A549 (cell line): ENCODE measurements around the gene OVAAL. TPM values are rescaled to one million over a fixed set of nuclear protein-coding genes. Genes with fewer than 3 reads are reported as not detected.

Experiments used
- ATAC-seq, 2 experiments: fragments of 200-7000 bp in 1 of 2; fragments of >200 bp in 1 of 2; cut with Nextera tagmentation in 1 of 2; cut with Tn5 transposase in 1 of 2; 3 replicates each; pipeline versions ENCODE4 v1.8.0 to v1.9.1; 2018 to 2020; ENCODE audit warnings: mild to moderate bottlenecking in 1 of 2, moderate library complexity in 1 of 2
- CTCF ChIA-PET: fragments of 300-600 bp; sonication (Branson Sonifier 250); formaldehyde crosslinking; extraction: SDS; loops from one replicate; lab custom pipeline; 2021; ENCODE audit warnings: antibody characterized with exemption, inconsistent platforms; lab: Yijun Ruan, JAX
- POLR2A ChIA-PET: fragments of 350-600 bp; formaldehyde crosslinking; extraction: SDS; loops from one replicate; lab custom pipeline; 2021; ENCODE audit warnings: antibody characterized with exemption, inconsistent platforms; lab: Yijun Ruan, JAX
- DNase-seq, 2 experiments: peaks; one replicate each; pipeline versions ENCODE4 v3.0.0 to v3.0.0-alpha.2; 2011 to 2016; ENCODE audit warnings: low read depth in 1 of 2, low spot score in 1 of 2
- FAIRE-seq: peaks from 2 replicates; lab custom pipeline; 2011; peaks lifted over from hg19 to GRCh38; lab: Jason Lieb, UNC
- H3K27ac ChIP-seq, 2 experiments: fragments of >200 bp; sonication (Bioruptor Twin); formaldehyde crosslinking; 3 replicates each; pipeline ENCODE4 v1.5.1; 2016 to 2017
- H3K4me1 ChIP-seq: fragments of >200 bp; sonication (Bioruptor Twin); formaldehyde crosslinking; 3 replicates; pipeline ENCODE4 v1.6.1; 2016
- H3K4me2 ChIP-seq: fragments of >200 bp; sonication (Bioruptor Twin); formaldehyde crosslinking; 3 replicates; pipeline ENCODE4 v1.6.1; 2016
- H3K4me3 ChIP-seq: fragments of >200 bp; sonication (Bioruptor Twin); formaldehyde crosslinking; 3 replicates; pipeline ENCODE4 v1.5.1; 2016
- H3K9me3 ChIP-seq: fragments of >200 bp; sonication (Bioruptor Twin); formaldehyde crosslinking; 3 replicates; pipeline ENCODE4 v1.6.1; 2016
- CBX2 ChIP-seq: fragments of 200-600 bp; sonication (generic); IDR thresholded peaks from 2 replicates; pipeline ENCODE4 v1.6.1; 2016; ENCODE audit warnings: low read depth, mild to moderate bottlenecking, borderline replicate concordance
- CEBPB ChIP-seq, 2 experiments: fragments of >200 bp in 1 of 2; sonication (Bioruptor Twin) in 1 of 2; formaldehyde crosslinking in 1 of 2; IDR thresholded peaks; 2 replicates each; pipeline ENCODE4 v1.6.1; 2012 to 2016
- EHF ChIP-seq: fragments of 250-450 bp; sonication (Bioruptor Pico); IDR thresholded peaks from 2 replicates; pipeline ENCODE4 v1.5.0; 2020; ENCODE audit warnings: mild to moderate bottlenecking
- EHMT2 ChIP-seq: fragments of 200-600 bp; sonication (generic); IDR thresholded peaks from 2 replicates; pipeline ENCODE4 v1.6.1; 2016; ENCODE audit warnings: antibody characterized with exemption, low read depth, mild to moderate bottlenecking, moderate library complexity
- FOSB ChIP-seq: fragments of 250-450 bp; sonication (Bioruptor Pico); IDR thresholded peaks from 2 replicates; pipeline ENCODE4 v1.5.0; 2020; ENCODE audit warnings: mild to moderate bottlenecking, moderate library complexity
- HEYL ChIP-seq: fragments of 250-450 bp; sonication (Bioruptor Pico); IDR thresholded peaks from 2 replicates; pipeline ENCODE4 v1.8.0; 2021; ENCODE audit warnings: mild to moderate bottlenecking, moderate library complexity
- HOXA7 ChIP-seq: fragments of 250-450 bp; sonication (Bioruptor Pico); IDR thresholded peaks from 2 replicates; pipeline ENCODE4 v1.5.0; 2020; ENCODE audit warnings: mild to moderate bottlenecking, moderate library complexity
- HOXB13 ChIP-seq: fragments of 250-450 bp; sonication (Bioruptor Pico); IDR thresholded peaks from 2 replicates; pipeline ENCODE4 v1.5.0; 2020; ENCODE audit warnings: low read depth, mild to moderate bottlenecking, moderate library complexity
- KDM5A ChIP-seq: fragments of 200-600 bp; sonication (generic); IDR thresholded peaks from 2 replicates; pipeline ENCODE4 v1.6.1; 2016; ENCODE audit warnings: antibody characterized with exemption, mild to moderate bottlenecking
- MAFK ChIP-seq: fragments of 450-650 bp; IDR thresholded peaks from 2 replicates; pipeline ENCODE4 v1.6.1; 2014; ENCODE audit not compliant: partially characterized antibody
- MAZ ChIP-seq: fragments of 150-350 bp; IDR thresholded peaks from 2 replicates; pipeline ENCODE4 v1.6.1; 2014; ENCODE audit warnings: antibody characterized with exemption, low read depth, low read length, borderline replicate concordance
- NFE2L2 ChIP-seq: fragments of 150-350 bp; conservative IDR thresholded peaks from 2 replicates; pipeline ENCODE4 v1.6.1; 2014; ENCODE audit warnings: low read length
- NPAS2 ChIP-seq: fragments of 250-450 bp; sonication (Bioruptor Pico); IDR thresholded peaks from 2 replicates; pipeline ENCODE4 v1.8.0; 2022; ENCODE audit warnings: mild to moderate bottlenecking, moderate library complexity, borderline replicate concordance
- RCOR1 ChIP-seq: fragments of 150-350 bp; IDR thresholded peaks from 2 replicates; pipeline ENCODE4 v1.6.1; 2014; ENCODE audit warnings: antibody characterized with exemption, low read length, low read depth
- SMC3 ChIP-seq: fragments of >200 bp; sonication (Bioruptor Twin); formaldehyde crosslinking; IDR thresholded peaks from 3 replicates; pipeline ENCODE4 v1.6.1; 2018; ENCODE audit warnings: inconsistent platforms
- ZNF302 ChIP-seq: fragments of 250-450 bp; sonication (Bioruptor Pico); IDR thresholded peaks from 2 replicates; pipeline ENCODE4 v1.9.0; 2021; ENCODE audit warnings: inconsistent platforms, mild to moderate bottlenecking, moderate library complexity
- WGBS: methylation state at CpG from one replicate; pipeline ENCODE4 v1.1.6; 2017; ENCODE audit errors: missing lambda C conversion rate; 5-methylcytosine and 5-hydroxymethylcytosine counted together
- polyA plus RNA-seq, 4 experiments: library from polyadenylated mRNA; depleted of rRNA in 3 of 4; stranded (reverse); fragments of >200 nt; fragmentation: RNase III in 1 of 4; extraction: RNeasy Plus Mini Kit Qiagen cat#74134 plus additional on column Dnase treatment in 1 of 4; gene quantifications; 2 replicates in 3 of 4; 3 replicates in 1 of 4; pipeline ENCODE4 v1.2.3, GENCODE V29; 2011 to 2017
- TF ChIP-seq, protein P1 (sequence below): fragments of 250-450 bp; sonication (Bioruptor Pico); IDR thresholded peaks from 2 replicates; pipeline ENCODE4 v1.5.0; 2020; ENCODE audit warnings: low read depth, mild to moderate bottlenecking, moderate library complexity
- TF ChIP-seq, protein P2 (sequence below): IDR thresholded peaks from 2 replicates; pipeline ENCODE4 v1.6.1; 2012; ENCODE audit warnings: low read depth, borderline replicate concordance
- TF ChIP-seq, protein P3 (sequence below): IDR thresholded peaks from 2 replicates; pipeline ENCODE4 v1.6.1; 2012
- TF ChIP-seq, protein P4 (sequence below): fragments of >200 bp; sonication (Bioruptor Twin); formaldehyde crosslinking; IDR thresholded peaks from 3 replicates; pipeline ENCODE4 v1.6.1; 2016
- TF ChIP-seq, protein P5 (sequence below): IDR thresholded peaks from 2 replicates; pipeline ENCODE4 v1.6.1; 2012

OVAAL gene
- polyA plus RNA-seq, 2 of the 4 experiments (the other 2 are of a cell fraction) = 0.08 TPM; not detected in 1

DNA sequence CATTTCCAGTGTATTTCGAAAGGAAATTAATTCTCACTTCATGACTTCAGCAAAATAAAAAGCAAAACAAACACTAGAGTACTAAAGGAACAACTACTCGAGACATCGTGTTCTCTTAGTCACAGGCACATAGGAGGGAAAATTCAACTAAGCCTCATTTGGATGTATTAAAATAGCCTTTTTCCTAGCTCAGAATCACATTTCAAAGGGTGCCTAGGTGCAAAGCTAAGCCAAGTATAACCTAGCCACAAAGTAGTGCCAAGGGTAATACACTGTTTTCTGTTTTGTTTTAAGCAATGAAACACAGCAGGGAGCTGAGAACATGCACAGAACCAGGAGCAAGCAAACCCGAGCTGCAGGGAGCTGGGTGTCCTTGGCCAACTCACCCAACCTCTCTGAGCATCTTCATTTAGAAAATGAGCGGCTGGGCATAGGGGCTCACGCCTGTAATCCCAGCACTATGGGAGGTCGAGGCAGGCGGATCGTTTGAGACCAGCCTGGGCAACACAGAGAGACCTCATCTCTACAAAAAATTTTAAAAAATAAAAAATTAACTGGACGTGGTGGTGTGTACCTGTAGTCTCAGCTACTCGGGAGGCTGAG is 29.8 kb upstream of the OVAAL start:
- ATAC-seq = no peak
- WGBS = 78% methylated on average over 11 of the region's 11 CpGs
- POLR2A ChIA-PET = no interaction called here
- peak overlapping the region; percentile 4 to 29; a peak in 2 of 6 replicates for H3K27ac ChIP-seq
- TF ChIP-seq SMC3 = no peak
- TF ChIP-seq, protein P1, sequence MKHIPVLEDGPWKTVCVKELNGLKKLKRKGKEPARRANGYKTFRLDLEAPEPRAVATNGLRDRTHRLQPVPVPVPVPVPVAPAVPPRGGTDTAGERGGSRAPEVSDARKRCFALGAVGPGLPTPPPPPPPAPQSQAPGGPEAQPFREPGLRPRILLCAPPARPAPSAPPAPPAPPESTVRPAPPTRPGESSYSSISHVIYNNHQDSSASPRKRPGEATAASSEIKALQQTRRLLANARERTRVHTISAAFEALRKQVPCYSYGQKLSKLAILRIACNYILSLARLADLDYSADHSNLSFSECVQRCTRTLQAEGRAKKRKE (CRISPR knock-in tag) = no peak
- no peak for TF ChIP-seq CEBPB (IDR thresholded peaks at IDR 0.05)
- no peak for TF ChIP-seq NPAS2
- no peak for TF ChIP-seq HOXB13
- TF ChIP-seq RCOR1 = no peak
- H3K9me3 ChIP-seq = no peaks in the 10 kb centered on the region
- CTCF ChIA-PET = interaction anchor here (0.6 to 3.0 kb wide), 8 partner anchors 9 to 1131 kb away, joined by 3 to 27 read pairs (median 4); no protein-coding TSS in a partner anchor
- no peak overlapping the region for H3K4me2 ChIP-seq
- no peak for FAIRE-seq
- H3K4me3 ChIP-seq = no peak overlapping the region
- peaks cover 20% of the 10 kb centered on the region for H3K4me1 ChIP-seq
- no peak for DNase-seq

DNA sequence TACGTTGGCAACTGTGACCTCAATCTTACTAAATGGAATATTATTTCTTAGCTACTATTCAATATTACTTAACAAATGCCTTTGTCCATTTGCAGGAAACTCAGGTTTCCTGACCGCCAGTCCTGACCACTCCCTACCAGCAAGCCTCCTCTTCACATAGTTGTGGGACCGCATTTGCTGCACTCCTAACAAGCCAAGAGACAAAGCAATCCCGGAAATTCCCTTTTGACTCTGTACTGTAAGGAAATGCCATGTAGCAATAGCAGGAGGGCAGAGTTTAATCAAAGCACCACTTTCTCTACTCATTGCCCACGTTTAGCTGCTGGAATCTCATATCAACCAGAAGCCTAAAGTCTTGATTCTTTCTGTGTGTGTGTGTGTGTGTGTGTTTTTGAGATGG is 28.3 kb upstream of the OVAAL start:
- ATAC-seq (peak; percentile 68 to 80; a peak in 5 of 6 replicates), FAIRE-seq (no peak), DNase-seq (peak in 1 of 2 experiments; percentile 62)
- POLR2A ChIA-PET = no interaction called here
- Histone ChIP-seq H3K4me1 (peaks cover 20% of the 10 kb centered on the region), H3K9me3 (no peaks in the 10 kb centered on the region), H3K4me2 (peak overlapping the region; percentile 33), H3K4me3 (no peak overlapping the region), H3K27ac (peak overlapping the region; percentile 8 to 75; a peak in 4 of 6 replicates)
- 17% methylated on average over 5 of the region's 5 CpGs for WGBS
- 0 out of 4 replicates have a peak, but pooled peaks of 1 of the 2 experiments have one; percentile 37 for TF ChIP-seq CEBPB (IDR thresholded peaks at IDR 0.05)
- no peak for TF ChIP-seq CBX2
- CTCF ChIA-PET = interaction anchor here (1.4 to 2.8 kb wide), 5 partner anchors 15 to 636 kb away, joined by 3 to 27 read pairs (median 4); no protein-coding TSS in a partner anchor

DNA sequence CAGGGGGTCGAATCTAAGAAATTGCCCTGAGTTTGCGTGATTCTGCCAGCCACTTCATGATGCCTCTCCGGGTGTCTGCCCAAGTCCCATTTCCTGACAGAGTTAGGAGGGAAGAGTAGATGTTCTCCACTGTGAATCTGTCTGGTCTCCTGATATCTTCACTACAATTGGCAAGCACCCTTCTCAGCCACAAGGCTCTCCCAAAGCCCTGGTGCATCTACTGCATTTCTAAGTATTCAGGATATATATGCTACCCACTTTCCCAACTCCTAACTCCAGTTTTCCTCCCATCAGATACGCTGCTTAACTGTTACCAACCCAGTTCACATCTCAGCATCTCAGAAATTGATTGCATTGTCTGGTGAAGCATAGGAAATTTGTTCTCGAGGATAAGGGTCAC is 25.9 kb upstream of the OVAAL start:
- ATAC-seq (peak; percentile 39 to 51; a peak in 2 of 6 replicates), FAIRE-seq (no peak), DNase-seq (no peak)
- H3K4me2 ChIP-seq = no peak overlapping the region
- peak overlapping the region; percentile 34 to 55; a peak in 4 of 6 replicates for H3K27ac ChIP-seq
- TF ChIP-seq HOXA7 (no peak), MAZ (no peak), MAFK (no peak), FOSB (CRISPR knock-in tag) (no peak), CBX2 (no peak), ZNF302 (no peak), RCOR1 (no peak), NFE2L2 (no peak), NPAS2 (no peak), EHF (CRISPR knock-in tag) (no peak), EHMT2 (no peak), KDM5A (no peak), HEYL (CRISPR knock-in tag) (no peak)
- TF ChIP-seq, protein P2, sequence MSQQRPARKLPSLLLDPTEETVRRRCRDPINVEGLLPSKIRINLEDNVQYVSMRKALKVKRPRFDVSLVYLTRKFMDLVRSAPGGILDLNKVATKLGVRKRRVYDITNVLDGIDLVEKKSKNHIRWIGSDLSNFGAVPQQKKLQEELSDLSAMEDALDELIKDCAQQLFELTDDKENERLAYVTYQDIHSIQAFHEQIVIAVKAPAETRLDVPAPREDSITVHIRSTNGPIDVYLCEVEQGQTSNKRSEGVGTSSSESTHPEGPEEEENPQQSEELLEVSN = no peak
- TF ChIP-seq, protein P3, sequence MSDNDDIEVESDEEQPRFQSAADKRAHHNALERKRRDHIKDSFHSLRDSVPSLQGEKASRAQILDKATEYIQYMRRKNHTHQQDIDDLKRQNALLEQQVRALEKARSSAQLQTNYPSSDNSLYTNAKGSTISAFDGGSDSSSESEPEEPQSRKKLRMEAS = no peak
- TF ChIP-seq, protein P4, sequence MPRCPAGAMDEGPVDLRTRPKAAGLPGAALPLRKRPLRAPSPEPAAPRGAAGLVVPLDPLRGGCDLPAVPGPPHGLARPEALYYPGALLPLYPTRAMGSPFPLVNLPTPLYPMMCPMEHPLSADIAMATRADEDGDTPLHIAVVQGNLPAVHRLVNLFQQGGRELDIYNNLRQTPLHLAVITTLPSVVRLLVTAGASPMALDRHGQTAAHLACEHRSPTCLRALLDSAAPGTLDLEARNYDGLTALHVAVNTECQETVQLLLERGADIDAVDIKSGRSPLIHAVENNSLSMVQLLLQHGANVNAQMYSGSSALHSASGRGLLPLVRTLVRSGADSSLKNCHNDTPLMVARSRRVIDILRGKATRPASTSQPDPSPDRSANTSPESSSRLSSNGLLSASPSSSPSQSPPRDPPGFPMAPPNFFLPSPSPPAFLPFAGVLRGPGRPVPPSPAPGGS = no peak
- TF ChIP-seq, protein P5, sequence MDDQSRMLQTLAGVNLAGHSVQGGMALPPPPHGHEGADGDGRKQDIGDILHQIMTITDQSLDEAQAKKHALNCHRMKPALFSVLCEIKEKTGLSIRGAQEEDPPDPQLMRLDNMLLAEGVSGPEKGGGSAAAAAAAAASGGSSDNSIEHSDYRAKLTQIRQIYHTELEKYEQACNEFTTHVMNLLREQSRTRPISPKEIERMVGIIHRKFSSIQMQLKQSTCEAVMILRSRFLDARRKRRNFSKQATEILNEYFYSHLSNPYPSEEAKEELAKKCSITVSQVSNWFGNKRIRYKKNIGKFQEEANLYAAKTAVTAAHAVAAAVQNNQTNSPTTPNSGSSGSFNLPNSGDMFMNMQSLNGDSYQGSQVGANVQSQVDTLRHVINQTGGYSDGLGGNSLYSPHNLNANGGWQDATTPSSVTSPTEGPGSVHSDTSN = no peak
- ChIA-PET POLR2A (no interaction called here), CTCF (interaction anchor here (0.6 to 4.9 kb wide), 25 partner anchors 8 to 849 kb away, joined by 3 to 47 read pairs (median 3); no protein-coding TSS in a partner anchor)
- H3K9me3 ChIP-seq = no peaks in the 10 kb centered on the region
- WGBS = 80% methylated on average over 5 of the region's 5 CpGs
- H3K4me1 ChIP-seq = peaks cover 11% of the 10 kb centered on the region
- no peak overlapping the region for H3K4me3 ChIP-seq
